HCT116 (cell line): Measurements from ENCODE around the gene ADGRA1. TPM values are rescaled to one million over a fixed set of nuclear protein-coding genes. Genes with fewer than 3 reads are reported as not detected.

Experiments used
- ATAC-seq: fragments of 200-7000 bp; cut with Tn5 transposase; 2 replicates; pipeline ENCODE4 v1.9.1; 2020; ENCODE audit warnings: mild to moderate bottlenecking, moderate library complexity
- BruUV-seq: library from RNA; stranded (reverse); fragments of 400-500 nt; replicated peaks from 2 replicates; lab custom pipeline; 2021; lab: Mats Ljungman, UMichigan
- CTCF ChIA-PET: fragments of 300-600 bp; sonication (Branson Sonifier 250); formaldehyde crosslinking; loops from one replicate; lab custom pipeline; 2021; ENCODE audit warnings: antibody characterized with exemption; lab: Charles Lee
- POLR2A ChIA-PET: fragments of 300-600, 350-600 bp; sonication (Branson Sonifier 250); formaldehyde crosslinking; loops from one replicate; lab custom pipeline; 2021; ENCODE audit warnings: antibody characterized with exemption; lab: Charles Lee
- RAD21 ChIA-PET, 2 experiments: fragments of 300-600 bp; sonication (Branson Sonifier 250); formaldehyde crosslinking; loops; one replicate each; lab custom pipeline; 2023; ENCODE audit warnings: low total read pairs in 2 of 2; ENCODE audit not compliant: uncharacterized antibody in 2 of 2, unreplicated experiment in 2 of 2, low non-redundant PET in 1 of 2; lab: Charles Lee
- DNase-seq: peaks from one replicate; pipeline ENCODE4 v3.0.0-alpha.2; 2010; ENCODE audit warnings: low read depth, low spot score
- H2AFZ ChIP-seq: fragments of 200-600 bp; shearing (Covaris generic), sonication (generic); 2 replicates; pipeline ENCODE4 v1.6.1; 2017; ENCODE audit warnings: low read depth, mixed run types, mixed read lengths, antibody characterized with exemption, low read length; ENCODE audit not compliant: poor library complexity, severe bottlenecking
- H3K27ac ChIP-seq: 2 replicates; pipeline ENCODE4 v1.5.1; 2012; ENCODE audit warnings: low read depth, low read length
- H3K27me3 ChIP-seq: fragments of 200-600 bp; sonication (generic); 2 replicates; pipeline ENCODE4 v1.6.1; 2016; ENCODE audit warnings: mixed run types, low read length, mixed read lengths; ENCODE audit not compliant: insufficient read depth
- H3K36me3 ChIP-seq, 2 experiments: fragments of 200-500 bp in 1 of 2; fragments of 200-600 bp in 1 of 2; sonication (Bioruptor generic) in 1 of 2; sonication (generic) in 1 of 2; 2 replicates each; pipeline versions ENCODE4 v1.5.1 to v1.6.1; 2014 to 2016; ENCODE audit warnings: low read length in 2 of 2, inconsistent platforms in 1 of 2, mixed read lengths in 1 of 2, mixed run types in 1 of 2; ENCODE audit not compliant: insufficient read depth in 2 of 2, control insufficient read depth in 1 of 2
- H3K4me1 ChIP-seq, 2 experiments: fragments of 200-600 bp in 1 of 2; sonication (generic) in 1 of 2; 2 replicates each; pipeline versions ENCODE4 v1.5.1 to v1.6.1; 2012 to 2017; ENCODE audit warnings: low read length in 2 of 2, inconsistent platforms in 1 of 2, mild to moderate bottlenecking in 1 of 2, mixed read lengths in 1 of 2, mixed run types in 1 of 2, moderate library complexity in 1 of 2; ENCODE audit not compliant: insufficient read depth in 2 of 2, control insufficient read depth in 1 of 2
- H3K4me2 ChIP-seq: fragments of 200-600 bp; sonication (generic); 2 replicates; pipeline ENCODE4 v1.6.1; 2017; ENCODE audit warnings: mixed run types, low read length, mixed read lengths
- H3K4me3 ChIP-seq, 2 experiments: fragments of 200-600 bp in 1 of 2; sonication (generic) in 1 of 2; replicated peaks in 1 of 2; 2 replicates each; pipeline ENCODE4 v1.5.1; 2011 to 2016; ENCODE audit warnings: low read length in 2 of 2, control low read depth in 1 of 2, low read depth in 1 of 2, mild to moderate bottlenecking in 1 of 2, mixed read lengths in 1 of 2, mixed run types in 1 of 2
- H3K79me2 ChIP-seq: fragments of 200-600 bp; sonication (generic); 2 replicates; pipeline ENCODE4 v1.6.1; 2017; ENCODE audit warnings: mild to moderate bottlenecking, mixed run types, low read length, moderate library complexity, mixed read lengths; ENCODE audit not compliant: insufficient read depth
- H3K9ac ChIP-seq: fragments of 200-600 bp; sonication (generic); 2 replicates; pipeline ENCODE4 v1.6.1; 2016; ENCODE audit warnings: low read length, mixed read lengths
- H3K9me2 ChIP-seq: fragments of 200-600 bp; sonication (generic), shearing (Covaris generic); 2 replicates; pipeline ENCODE4 v1.6.1; 2017; ENCODE audit warnings: mixed run types, mild to moderate bottlenecking, moderate library complexity; ENCODE audit not compliant: insufficient read depth
- H3K9me3 ChIP-seq, 2 experiments: fragments of 200-500 bp in 1 of 2; fragments of 200-600 bp in 1 of 2; sonication (Bioruptor generic) in 1 of 2; sonication (generic) in 1 of 2; 2 replicates each; pipeline ENCODE4 v1.6.1; 2014 to 2017; ENCODE audit warnings: low read length in 2 of 2, mixed read lengths in 2 of 2, inconsistent platforms in 1 of 2, low read depth in 1 of 2, mild to moderate bottlenecking in 1 of 2, mixed run types in 1 of 2, moderate library complexity in 1 of 2; ENCODE audit not compliant: control insufficient read depth in 1 of 2, insufficient read depth in 1 of 2
- H4K20me1 ChIP-seq: fragments of 200-600 bp; sonication (generic), shearing (Covaris generic); 2 replicates; pipeline ENCODE4 v1.6.1; 2017; ENCODE audit warnings: mixed run types, mild to moderate bottlenecking, moderate library complexity; ENCODE audit not compliant: insufficient read depth
- EZH2 ChIP-seq: fragments of 200-600 bp; sonication (generic); IDR thresholded peaks from 2 replicates; pipeline ENCODE4 v1.6.1; 2017; ENCODE audit warnings: antibody characterized with exemption, mixed run types
- FOSL1 ChIP-seq: IDR thresholded peaks from 2 replicates; pipeline ENCODE4 v1.6.1; 2012; ENCODE audit warnings: low read depth
- JUND ChIP-seq: IDR thresholded peaks from 2 replicates; pipeline ENCODE4 v1.6.1; 2012
- RAD21 ChIP-seq: IDR thresholded peaks from 2 replicates; pipeline ENCODE4 v1.6.1; 2012; ENCODE audit warnings: low read depth, mild to moderate bottlenecking
- REST ChIP-seq: IDR thresholded peaks from 2 replicates; pipeline ENCODE4 v1.6.1; 2012; ENCODE audit warnings: low read depth
- YY1 ChIP-seq: IDR thresholded peaks from 2 replicates; pipeline ENCODE4 v1.6.1; 2011; ENCODE audit warnings: low read length, low read depth, moderate library complexity, mild to moderate bottlenecking; ENCODE audit not compliant: insufficient replicate concordance; ENCODE audit errors: extremely low read depth
- ZFX ChIP-seq: fragments of 450-650 bp; IDR thresholded peaks from 2 replicates; pipeline ENCODE4 v1.6.1; 2017
- ZNF274 ChIP-seq: fragments of 200-500 bp; sonication (Bioruptor generic); IDR thresholded peaks from 2 replicates; pipeline ENCODE4 v1.6.1; 2014; ENCODE audit warnings: mild to moderate bottlenecking, low read depth, low read length, inconsistent platforms
- intact Hi-C: fragments of 100-400 bp; cut with micrococcal nuclease; formaldehyde crosslinking; loops from 2 replicates; pipeline ENCODE4 v1.10.0; 2022
- total RNA-seq: library from RNA; stranded (reverse); gene quantifications from one replicate; pipeline ENCODE4 v1.2.1, GENCODE V29; 2021; ENCODE audit not compliant: unreplicated experiment
- TF ChIP-seq, protein P1 (sequence below): IDR thresholded peaks from 2 replicates; pipeline ENCODE4 v1.6.1; 2011; ENCODE audit warnings: mild to moderate bottlenecking, low read length, moderate library complexity; ENCODE audit not compliant: insufficient replicate concordance; ENCODE audit errors: extremely low read depth
- TF ChIP-seq, protein P2 (sequence below), 3 experiments: fragments of 200-600 bp in 1 of 3; sonication (generic) in 1 of 3; IDR thresholded peaks in 2 of 3; conservative IDR thresholded peaks in 1 of 3; 2 replicates each; pipeline ENCODE4 v1.5.1; 2012 to 2017; ENCODE audit warnings: low read depth in 2 of 3, low read length in 2 of 3, antibody characterized with exemption in 1 of 3, borderline replicate concordance in 1 of 3, control low read depth in 1 of 3, mild to moderate bottlenecking in 1 of 3, mixed read lengths in 1 of 3, mixed run types in 1 of 3, moderate library complexity in 1 of 3; ENCODE audit not compliant: insufficient read depth in 1 of 3

Gene ADGRA1
- total RNA-seq, 1 experiment from 2014 or later = not detected

DNA sequence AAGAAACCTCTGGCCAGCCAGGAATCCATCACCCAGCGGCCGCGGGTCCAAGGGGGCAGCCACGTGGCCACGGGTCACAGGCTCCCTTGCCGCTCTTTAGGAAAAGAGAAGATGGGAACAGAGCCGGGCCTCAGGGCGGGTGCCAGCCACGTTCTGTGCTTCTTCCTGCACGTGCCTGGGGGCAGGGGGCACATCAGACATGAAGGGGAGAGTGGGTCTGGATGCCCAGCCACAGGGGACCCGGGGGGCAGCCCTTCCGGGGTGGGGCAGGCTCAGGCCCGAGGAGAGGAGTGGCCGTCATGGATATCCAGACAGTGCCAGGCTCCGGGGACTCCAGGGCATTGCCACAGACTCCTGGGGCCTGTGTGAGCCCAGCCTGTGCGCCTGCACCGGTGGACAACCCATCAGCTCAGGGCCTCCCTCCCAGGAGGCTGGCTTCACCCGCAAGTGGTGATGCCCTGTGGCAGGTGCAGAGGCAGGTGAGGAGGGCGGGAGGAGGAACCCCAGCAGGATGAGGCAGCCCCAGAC, 31.0 kb upstream of the ADGRA1 start:
- TF ChIP-seq ZFX = no peak
- TF ChIP-seq, protein P1, sequence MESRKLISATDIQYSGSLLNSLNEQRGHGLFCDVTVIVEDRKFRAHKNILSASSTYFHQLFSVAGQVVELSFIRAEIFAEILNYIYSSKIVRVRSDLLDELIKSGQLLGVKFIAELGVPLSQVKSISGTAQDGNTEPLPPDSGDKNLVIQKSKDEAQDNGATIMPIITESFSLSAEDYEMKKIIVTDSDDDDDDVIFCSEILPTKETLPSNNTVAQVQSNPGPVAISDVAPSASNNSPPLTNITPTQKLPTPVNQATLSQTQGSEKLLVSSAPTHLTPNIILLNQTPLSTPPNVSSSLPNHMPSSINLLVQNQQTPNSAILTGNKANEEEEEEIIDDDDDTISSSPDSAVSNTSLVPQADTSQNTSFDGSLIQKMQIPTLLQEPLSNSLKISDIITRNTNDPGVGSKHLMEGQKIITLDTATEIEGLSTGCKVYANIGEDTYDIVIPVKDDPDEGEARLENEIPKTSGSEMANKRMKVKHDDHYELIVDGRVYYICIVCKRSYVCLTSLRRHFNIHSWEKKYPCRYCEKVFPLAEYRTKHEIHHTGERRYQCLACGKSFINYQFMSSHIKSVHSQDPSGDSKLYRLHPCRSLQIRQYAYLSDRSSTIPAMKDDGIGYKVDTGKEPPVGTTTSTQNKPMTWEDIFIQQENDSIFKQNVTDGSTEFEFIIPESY = no peak
- no peak for TF ChIP-seq REST
- no peak for TF ChIP-seq ZNF274
- TF ChIP-seq, protein P2, sequence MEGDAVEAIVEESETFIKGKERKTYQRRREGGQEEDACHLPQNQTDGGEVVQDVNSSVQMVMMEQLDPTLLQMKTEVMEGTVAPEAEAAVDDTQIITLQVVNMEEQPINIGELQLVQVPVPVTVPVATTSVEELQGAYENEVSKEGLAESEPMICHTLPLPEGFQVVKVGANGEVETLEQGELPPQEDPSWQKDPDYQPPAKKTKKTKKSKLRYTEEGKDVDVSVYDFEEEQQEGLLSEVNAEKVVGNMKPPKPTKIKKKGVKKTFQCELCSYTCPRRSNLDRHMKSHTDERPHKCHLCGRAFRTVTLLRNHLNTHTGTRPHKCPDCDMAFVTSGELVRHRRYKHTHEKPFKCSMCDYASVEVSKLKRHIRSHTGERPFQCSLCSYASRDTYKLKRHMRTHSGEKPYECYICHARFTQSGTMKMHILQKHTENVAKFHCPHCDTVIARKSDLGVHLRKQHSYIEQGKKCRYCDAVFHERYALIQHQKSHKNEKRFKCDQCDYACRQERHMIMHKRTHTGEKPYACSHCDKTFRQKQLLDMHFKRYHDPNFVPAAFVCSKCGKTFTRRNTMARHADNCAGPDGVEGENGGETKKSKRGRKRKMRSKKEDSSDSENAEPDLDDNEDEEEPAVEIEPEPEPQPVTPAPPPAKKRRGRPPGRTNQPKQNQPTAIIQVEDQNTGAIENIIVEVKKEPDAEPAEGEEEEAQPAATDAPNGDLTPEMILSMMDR (IDR thresholded peaks at IDR 0.05 in 2 of 3, conservative IDR thresholded peaks at IDR 0.05 in 1 of 3; ENCODE audit: borderline replicate concordance in 1 of 3, insufficient read depth in 1 of 3, low read depth in 2 of 3, low read length in 2 of 3) = no peak
- no peak for TF ChIP-seq YY1
- no peak for TF ChIP-seq RAD21
- TF ChIP-seq FOSL1 = no peak
- TF ChIP-seq JUND = no peak
- no peak for TF ChIP-seq EZH2
- no peak overlapping the region for H3K27ac ChIP-seq
- intact Hi-C loops = no loop called here
- H4K20me1 ChIP-seq = no peaks in the 10 kb centered on the region
- H3K9ac ChIP-seq = no peak overlapping the region
- no peak for DNase-seq
- no peak for ATAC-seq
- H3K4me3 ChIP-seq = no peak overlapping the region
- H3K4me2 ChIP-seq = no peak overlapping the region
- RAD21 ChIA-PET = interaction anchor here in 1 of 2 experiments (0.5 kb wide), 1 partner anchor 53 kb away, joined by 3 read pairs; no protein-coding TSS in a partner anchor
- no peak overlapping the region for H2AFZ ChIP-seq
- no peaks in the 10 kb centered on the region for H3K9me3 ChIP-seq
- H3K79me2 ChIP-seq = no peaks in the 10 kb centered on the region
- BruUV-seq = no TSS peak
- no peaks in the 10 kb centered on the region for H3K9me2 ChIP-seq
- CTCF ChIA-PET = no interaction called here
- no peaks in the 10 kb centered on the region for H3K36me3 ChIP-seq
- H3K4me1 ChIP-seq = no peaks in the 10 kb centered on the region
- POLR2A ChIA-PET = no interaction called here
- no peaks in the 10 kb centered on the region; the same call in 1 of the 2 replicates for H3K27me3 ChIP-seq
